GM18870 (cell line): ENCODE data around the gene PLEKHM3.
"Not testable (repeated sequence)": the region's sequence is repeated elsewhere in the genome, so short reads cannot be mapped to it uniquely, and the experiment has no call there.

Experiments used
- ATAC-seq: cut with Tn5 transposase; IDR thresholded peaks from one replicate; pipeline ENCODE4 v1.9.1; 2021; ENCODE audit warnings: moderate library complexity; ENCODE audit not compliant: unreplicated experiment

PLEKHM3 gene

GRCh38 chr2:207929923-207930322 lies 95.4 kb downstream of the PLEKHM3 start:
- no peak for ATAC-seq

DNA sequence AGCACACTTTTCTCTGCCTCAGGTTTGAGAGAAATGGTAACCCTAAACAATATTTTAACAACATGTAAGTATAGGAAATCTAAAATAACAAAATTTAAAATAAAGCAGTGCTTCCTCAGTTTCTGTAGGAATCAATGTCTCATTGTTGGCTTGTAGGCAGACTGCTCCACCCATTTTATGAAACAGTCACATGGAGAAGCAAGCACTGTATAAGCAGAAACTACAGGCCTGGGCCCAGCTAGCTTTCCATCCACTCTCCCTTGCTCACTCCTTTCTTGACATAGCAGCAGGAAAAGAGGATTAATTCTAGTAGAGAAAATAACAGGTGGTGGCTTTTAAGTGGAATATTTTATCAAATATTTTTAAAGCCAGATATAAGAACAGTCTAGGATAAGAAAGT lies 97.2 kb downstream of the PLEKHM3 start:
- ATAC-seq: no peak

DNA sequence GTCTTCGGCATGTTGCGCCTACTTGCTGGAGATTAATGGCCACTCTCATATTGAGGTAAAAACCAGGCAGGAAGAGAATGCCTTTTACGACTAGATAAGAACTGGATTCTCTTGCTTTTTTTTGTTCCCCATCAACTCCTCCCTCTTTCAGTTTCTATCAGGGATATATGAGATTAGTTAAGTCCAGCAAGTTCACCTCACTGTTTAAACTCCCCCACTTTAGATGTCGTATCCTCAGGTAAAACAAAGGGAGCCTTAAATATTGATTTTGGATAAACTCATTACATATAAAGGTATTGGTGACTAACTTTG lies 98.4 kb downstream of the PLEKHM3 start:
- no peak for ATAC-seq

- no peak for ATAC-seq
These were observed 99.0 kb downstream of the PLEKHM3 start for GRCh38 chr2:207926133-207926988.

GRCh38 chr2:207925601-207926000 lies 99.7 kb downstream of the PLEKHM3 start:
- ATAC-seq: no peak

DNA sequence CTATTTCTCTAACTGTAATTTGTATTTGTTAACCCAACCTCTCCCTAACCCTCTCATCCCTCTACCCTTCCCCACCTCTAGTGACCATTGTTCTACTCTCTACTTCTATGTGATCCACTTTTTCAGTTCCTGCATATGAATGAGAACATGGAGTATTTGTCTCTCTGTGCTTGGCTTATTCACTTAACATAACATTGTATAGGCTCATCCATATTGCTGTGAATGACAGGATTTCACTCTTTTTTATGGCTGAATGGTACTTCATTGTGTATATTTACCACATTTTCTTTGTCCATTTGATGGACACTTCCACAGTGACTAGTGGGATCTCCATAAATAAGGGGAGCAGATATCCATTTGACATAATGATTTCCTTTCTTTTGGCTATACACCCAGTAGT lies 103.7 kb downstream of the PLEKHM3 start:
- ATAC-seq: no peak

GRCh38 chr2:207920721-207921120 lies 104.6 kb downstream of the PLEKHM3 start:
- no peak for ATAC-seq

DNA sequence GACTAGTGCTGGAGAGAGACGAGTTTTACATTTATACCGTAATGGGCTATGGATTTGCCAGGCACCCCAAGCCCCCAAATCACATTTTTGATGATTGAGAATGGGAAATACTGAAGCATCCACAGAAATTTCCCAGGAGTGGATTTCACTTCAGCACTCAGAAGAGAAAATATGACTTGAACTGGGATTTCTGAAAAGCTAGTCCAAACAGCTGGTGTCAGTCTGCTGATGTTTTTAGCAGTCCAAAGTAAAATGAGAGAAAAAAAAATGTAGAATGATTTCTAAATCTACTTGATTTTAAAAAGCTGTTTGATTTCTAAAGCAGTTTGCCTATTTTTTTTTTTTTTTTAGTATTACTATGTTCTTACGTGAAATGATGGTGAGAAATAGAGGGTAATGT lies 105.0 kb downstream of the PLEKHM3 start:
- ATAC-seq: no peak

- no peak for ATAC-seq
These were observed 106.0 kb downstream of the PLEKHM3 start for GRCh38 chr2:207919164-207919919.

- no peak for ATAC-seq
These were observed 110.6 kb downstream of the PLEKHM3 start for GRCh38 chr2:207914716-207915115.

DNA sequence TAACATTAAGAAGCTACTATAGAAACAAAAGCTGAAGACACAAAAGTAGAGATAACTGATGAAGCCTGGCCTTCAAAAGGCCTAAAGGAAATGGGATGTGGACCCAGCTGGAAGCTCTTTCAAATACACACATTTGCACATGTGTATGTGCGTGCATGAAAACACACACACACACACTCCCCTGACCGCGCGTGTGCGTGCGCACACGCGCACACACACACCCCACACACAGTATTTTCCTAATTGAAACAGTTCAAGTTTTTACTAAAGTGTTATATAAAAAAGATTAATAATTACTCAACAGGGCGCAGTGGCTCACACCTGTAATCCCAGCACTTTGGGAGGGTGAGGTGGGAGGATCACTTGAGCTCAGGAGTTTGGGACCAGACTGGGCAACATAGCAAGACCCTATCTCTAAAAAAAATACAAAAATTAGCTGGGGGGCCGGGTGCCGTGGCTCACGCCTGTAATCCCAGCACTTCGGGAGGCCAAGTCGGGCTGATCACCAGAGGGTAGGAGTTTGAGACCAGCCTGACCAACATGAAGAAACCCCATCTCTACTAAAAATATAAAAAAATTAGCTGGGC lies 111.5 kb downstream of the PLEKHM3 start:
- ATAC-seq: no peak

DNA sequence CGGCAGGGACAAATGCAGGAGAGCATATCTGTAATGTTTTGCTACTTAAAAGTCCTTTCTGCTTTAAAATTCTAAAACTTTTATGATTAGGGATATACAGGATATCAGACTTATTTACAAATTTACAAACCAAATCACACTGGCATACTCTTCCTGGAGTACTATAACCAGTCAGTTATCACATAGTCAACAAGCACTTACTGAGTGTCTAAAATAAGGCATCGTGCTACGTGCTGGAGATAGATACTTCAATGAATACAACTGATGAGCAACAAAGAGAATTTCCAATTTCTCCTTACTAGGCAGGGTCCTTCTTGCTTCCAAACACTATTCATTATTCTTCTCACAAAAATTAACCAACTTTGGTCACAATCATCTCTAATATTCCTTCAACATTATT lies 113.5 kb downstream of the PLEKHM3 start:
- no peak for ATAC-seq

- ATAC-seq: no peak
These were observed 114.1 kb downstream of the PLEKHM3 start for GRCh38 chr2:207911215-207911614.

- ATAC-seq: not testable (repeated sequence)
These were observed 118.8 kb downstream of the PLEKHM3 start for GRCh38 chr2:207906495-207906894.

DNA sequence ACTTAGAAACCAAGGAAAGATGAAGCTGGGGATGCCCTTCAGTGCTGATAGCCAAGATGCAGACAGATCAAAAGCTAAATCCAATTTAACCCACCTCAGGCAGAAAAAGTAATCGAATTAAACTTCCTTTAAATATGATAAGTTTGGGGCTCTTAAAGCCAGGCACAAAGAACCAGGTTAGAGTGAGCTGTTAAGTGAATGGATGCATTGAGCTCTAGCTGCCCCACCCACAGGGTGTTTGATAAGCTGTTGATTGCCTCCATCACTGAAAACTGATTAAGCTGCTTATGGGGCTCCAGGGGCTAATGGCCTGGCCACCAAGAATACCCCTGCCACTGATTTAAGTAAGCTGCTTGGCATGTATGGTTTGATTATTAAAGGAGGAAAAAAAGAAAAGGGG lies 119.8 kb downstream of the PLEKHM3 start:
- ATAC-seq: no peak

GRCh38 chr2:207903236-207903635 lies 122.1 kb downstream of the PLEKHM3 start:
- no peak for ATAC-seq

DNA sequence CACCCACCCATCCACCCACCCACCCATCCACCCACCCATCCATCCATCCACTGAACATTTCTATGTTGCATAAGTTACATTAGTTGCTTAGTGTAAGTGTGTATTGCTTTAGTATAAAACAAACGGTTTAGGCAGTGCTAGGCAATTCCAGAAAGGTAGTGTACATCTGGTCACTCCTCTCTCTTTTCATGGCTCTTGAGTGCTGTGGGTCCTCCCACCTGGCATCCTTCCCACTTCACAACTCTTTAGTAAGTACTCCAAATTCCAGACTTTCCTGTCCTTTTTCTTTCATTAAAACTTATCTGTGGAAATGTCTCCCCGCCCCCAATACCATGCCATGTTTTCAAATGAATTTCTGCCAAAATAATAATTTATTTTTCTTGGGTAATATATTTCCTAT lies 122.5 kb downstream of the PLEKHM3 start:
- ATAC-seq: no peak

- no peak for ATAC-seq
These were observed 123.5 kb downstream of the PLEKHM3 start for GRCh38 chr2:207901829-207902228.

DNA sequence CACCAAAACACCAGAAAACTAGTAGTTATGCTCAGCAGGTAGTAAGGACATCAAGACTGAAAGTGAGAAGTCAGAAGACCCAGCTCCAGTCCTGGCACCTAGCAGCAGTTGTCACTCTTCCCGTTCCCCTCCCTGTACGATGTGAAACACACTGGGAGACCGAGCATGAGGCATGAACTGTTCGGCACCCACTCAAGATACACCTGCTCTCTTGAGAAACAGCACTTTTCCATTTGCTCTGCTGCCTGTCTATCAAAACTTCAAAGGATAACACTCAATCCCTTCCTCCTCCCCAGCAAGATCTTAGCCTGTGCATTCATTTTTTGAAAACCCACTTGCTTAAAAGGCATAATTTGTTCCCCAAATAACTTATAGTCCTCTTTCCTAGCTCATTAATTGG lies 123.9 kb downstream of the PLEKHM3 start:
- ATAC-seq: no peak

- no peak for ATAC-seq
These were observed 127.0 kb downstream of the PLEKHM3 start for GRCh38 chr2:207898354-207898695.

DNA sequence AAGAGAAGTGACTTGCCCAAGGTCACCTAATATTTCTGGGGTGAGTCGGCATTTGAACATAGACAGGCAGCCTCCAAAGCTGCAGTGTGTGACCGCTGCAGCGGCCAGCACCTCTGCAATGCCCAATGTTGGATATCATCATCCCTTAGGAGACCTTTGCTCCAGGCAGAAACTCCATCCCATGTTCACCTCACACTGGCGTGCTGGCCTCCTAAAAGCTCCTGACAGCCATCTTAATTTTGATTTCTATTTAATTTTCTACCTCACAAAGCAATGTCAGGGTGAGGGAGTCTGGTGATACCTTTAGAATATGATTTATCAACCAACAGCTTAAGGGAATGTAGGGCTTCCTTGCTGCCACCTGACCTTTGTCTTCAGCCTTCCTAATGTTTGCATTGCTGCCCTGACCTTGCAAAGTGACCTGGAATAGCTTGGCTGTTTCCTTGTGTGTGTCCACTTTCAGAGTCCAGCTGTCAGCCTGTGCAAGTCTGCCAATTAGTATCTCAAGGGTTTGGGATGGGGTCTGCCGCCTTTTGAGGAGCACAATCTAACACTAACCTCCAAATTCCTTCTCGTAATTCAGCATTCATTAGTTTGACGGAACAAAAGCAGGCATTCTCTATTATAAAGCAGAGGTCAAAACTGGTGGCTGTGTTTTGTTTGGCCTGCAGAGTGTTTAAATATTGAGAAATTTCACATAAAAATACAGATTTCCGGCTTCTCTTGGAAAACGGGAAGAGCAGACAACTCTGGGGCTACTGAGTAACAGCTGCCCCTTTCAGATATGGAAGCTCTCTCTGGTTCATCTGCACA lies 127.6 kb downstream of the PLEKHM3 start:
- ATAC-seq: no peak
